Measurements from ENCODE around the gene PRAMEF11.
"Not testable (repeated sequence)": the region's sequence is repeated elsewhere in the genome, so short reads cannot be mapped to it uniquely, and the experiment has no call there.

The PRAMEF11 gene

GRCh38 chr1:12783783-12784182 lies 47.4 kb downstream of the PRAMEF11 start:
- not testable (repeated sequence) for H3K4me1 ChIP-seq (ENCODE audit: insufficient read depth, low read length); H3K9me3 ChIP-seq (ENCODE audit: control insufficient read depth, insufficient read depth, low read length); H3K36me3 ChIP-seq (ENCODE audit: insufficient read depth, low read length); H3K9ac ChIP-seq (ENCODE audit: low read depth, low read length)

GRCh38 chr1:12781488-12781887 lies 49.7 kb downstream of the PRAMEF11 start:
- H3K36me3 ChIP-seq (ENCODE audit: insufficient read depth, low read length); H3K9ac ChIP-seq (ENCODE audit: low read depth, low read length); H3K4me1 ChIP-seq (ENCODE audit: insufficient read depth, low read length); H3K9me3 ChIP-seq (ENCODE audit: control insufficient read depth, insufficient read depth, low read length): not testable (repeated sequence)

DNA sequence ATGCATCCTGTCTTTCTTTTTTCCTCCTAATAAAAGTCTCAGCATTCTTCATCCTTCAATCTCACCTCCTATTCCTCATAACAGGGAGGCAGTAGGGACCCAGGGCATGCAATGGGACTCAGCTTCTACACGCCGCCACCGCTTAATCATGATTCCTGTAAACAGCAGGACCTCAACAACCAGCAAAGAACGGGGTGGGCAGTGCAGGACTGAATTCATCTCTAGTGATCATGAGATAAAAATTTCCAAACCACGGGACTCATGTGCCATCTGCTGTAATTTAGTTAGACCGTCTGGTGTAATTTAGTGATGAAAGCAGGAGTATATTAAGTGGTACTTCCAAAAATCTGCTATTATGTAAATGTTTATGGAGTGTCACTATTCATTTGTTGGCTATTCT lies 52.3 kb downstream of the PRAMEF11 start:
- Histone ChIP-seq H3K9me3 (ENCODE audit: control insufficient read depth, insufficient read depth, low read length) (no peaks in the 10 kb centered on the region), H3K4me1 (ENCODE audit: insufficient read depth, low read length) (no peaks in the 10 kb centered on the region), H3K36me3 (ENCODE audit: insufficient read depth, low read length) (no peaks in the 10 kb centered on the region), H3K9ac (ENCODE audit: low read depth, low read length) (no peak overlapping the region)

DNA sequence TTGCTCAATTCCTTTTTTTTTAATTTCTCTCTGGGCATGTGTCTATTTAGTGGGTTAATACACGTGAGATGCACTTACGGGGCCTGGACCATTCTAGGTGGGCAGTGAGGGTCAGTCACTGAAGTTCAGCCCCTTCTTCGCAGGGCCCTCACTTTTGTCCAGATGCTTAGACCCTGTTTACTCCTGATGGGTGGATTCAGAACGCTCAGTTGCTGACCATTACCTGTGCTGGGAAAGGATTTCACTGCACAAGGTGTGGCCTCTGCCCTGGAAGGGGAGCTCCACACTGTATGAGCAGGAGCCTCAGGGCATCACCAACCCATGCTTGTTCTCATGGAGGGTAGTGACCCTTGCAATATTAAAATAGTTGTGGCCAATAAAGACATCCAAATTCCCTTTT lies 53.1 kb downstream of the PRAMEF11 start:
- H3K36me3 ChIP-seq (ENCODE audit: insufficient read depth, low read length): no peaks in the 10 kb centered on the region
- H3K9me3 ChIP-seq (ENCODE audit: control insufficient read depth, insufficient read depth, low read length): no peaks in the 10 kb centered on the region
- no peak overlapping the region for H3K9ac ChIP-seq (ENCODE audit: low read depth, low read length)
- no peaks in the 10 kb centered on the region for H3K4me1 ChIP-seq (ENCODE audit: insufficient read depth, low read length)

- no peaks in the 10 kb centered on the region for H3K9me3 ChIP-seq (ENCODE audit: control insufficient read depth, insufficient read depth, low read length)
- no peaks in the 10 kb centered on the region for H3K4me1 ChIP-seq (ENCODE audit: insufficient read depth, low read length)
- H3K9ac ChIP-seq (ENCODE audit: low read depth, low read length): no peak overlapping the region
- H3K36me3 ChIP-seq (ENCODE audit: insufficient read depth, low read length): no peaks in the 10 kb centered on the region
Measured at GRCh38 chr1:12776801-12777557, 54.2 kb downstream of the PRAMEF11 start.

- Histone ChIP-seq H3K4me1 (ENCODE audit: insufficient read depth, low read length) (no peaks in the 10 kb centered on the region), H3K9me3 (ENCODE audit: control insufficient read depth, insufficient read depth, low read length) (no peaks in the 10 kb centered on the region), H3K9ac (ENCODE audit: low read depth, low read length) (no peak overlapping the region), H3K36me3 (ENCODE audit: insufficient read depth, low read length) (no peaks in the 10 kb centered on the region)
Measured at GRCh38 chr1:12775443-12775842, 55.8 kb downstream of the PRAMEF11 start.

GRCh38 chr1:12774801-12775345 lies 56.3 kb downstream of the PRAMEF11 start:
- Histone ChIP-seq H3K9ac (ENCODE audit: low read depth, low read length) (no peak overlapping the region), H3K9me3 (ENCODE audit: control insufficient read depth, insufficient read depth, low read length) (no peaks in the 10 kb centered on the region), H3K4me1 (ENCODE audit: insufficient read depth, low read length) (no peaks in the 10 kb centered on the region), H3K36me3 (ENCODE audit: insufficient read depth, low read length) (no peaks in the 10 kb centered on the region)
